GM12878 (cell line): Measurements from ENCODE around the gene MAP4. TPM values are rescaled to one million over a fixed set of nuclear protein-coding genes. Genes with fewer than 3 reads are reported as not detected.

Experiments
- ATAC-seq: fragments of 200-7000 bp; cut with Tn5 transposase; 3 replicates; pipeline ENCODE4 v1.9.1; 2020; ENCODE audit warnings: mild to moderate bottlenecking, moderate library complexity
- BruUV-seq: library from RNA; stranded (reverse); fragments of 400-500 nt; replicated peaks from 2 replicates; lab custom pipeline; 2021; lab: Mats Ljungman, UMichigan
- CTCF ChIA-PET: fragments of 300-600 bp; sonication (Branson Sonifier 250); formaldehyde crosslinking; extraction: SDS; loops from one replicate; lab custom pipeline; 2021; ENCODE audit warnings: inconsistent platforms; lab: Yijun Ruan, JAX
- POLR2A ChIA-PET: fragments of 350-600 bp; formaldehyde crosslinking; extraction: SDS; loops from one replicate; lab custom pipeline; 2021; ENCODE audit warnings: inconsistent platforms; lab: Charles Lee
- RAD21 ChIA-PET: fragments of 300-600 bp; sonication (Branson Sonifier 250); formaldehyde crosslinking; loops from one replicate; lab custom pipeline; 2023; ENCODE audit warnings: antibody characterized with exemption; ENCODE audit not compliant: unreplicated experiment; lab: Charles Lee
- SMC1A ChIA-PET: fragments of 300-600 bp; sonication (Branson Sonifier 250); formaldehyde crosslinking; loops from one replicate; lab custom pipeline; 2023; ENCODE audit not compliant: unreplicated experiment, uncharacterized antibody; lab: Charles Lee
- DNase-seq: peaks from one replicate; pipeline ENCODE4 v3.0.0-alpha.2; 2011; ENCODE audit warnings: low read depth, low spot score
- FAIRE-seq: peaks from 3 replicates; lab custom pipeline; 2011; peaks lifted over from hg19 to GRCh38; lab: Jason Lieb, UNC
- H2AFZ ChIP-seq: 2 replicates; pipeline ENCODE4 v1.6.0; 2011; ENCODE audit warnings: low read depth, low read length, control low read depth; ENCODE audit not compliant: control insufficient read depth
- H3K27ac ChIP-seq: 2 replicates; pipeline ENCODE4 v1.5.1; 2011; ENCODE audit warnings: control low read depth; ENCODE audit not compliant: control insufficient read depth, insufficient read depth
- H3K27me3 ChIP-seq, 2 experiments: replicated peaks in 1 of 2; 2 replicates each; pipeline versions ENCODE4 v1.6.0 to v1.6.1; 2011; ENCODE audit warnings: low read length in 1 of 2; ENCODE audit not compliant: control insufficient read depth in 2 of 2, insufficient read depth in 2 of 2
- H3K36me3 ChIP-seq, 2 experiments: 2 replicates each; pipeline ENCODE4 v1.5.1; 2011; ENCODE audit warnings: low read length in 1 of 2; ENCODE audit not compliant: control insufficient read depth in 2 of 2, insufficient read depth in 2 of 2
- H3K4me1 ChIP-seq: 2 replicates; pipeline ENCODE4 v1.6.1; 2011; ENCODE audit warnings: mild to moderate bottlenecking, low read length, moderate library complexity, mixed read lengths; ENCODE audit not compliant: control insufficient read depth, insufficient read depth
- H3K4me2 ChIP-seq: 2 replicates; pipeline ENCODE4 v1.6.0; 2011; ENCODE audit warnings: control low read depth; ENCODE audit not compliant: control insufficient read depth, insufficient read depth
- H3K4me3 ChIP-seq: fragments of 200-600 bp; sonication (generic); 2 replicates; pipeline ENCODE4 v1.5.1; 2016
- H3K79me2 ChIP-seq: 2 replicates; pipeline ENCODE4 v1.6.0; 2011; ENCODE audit warnings: low read length; ENCODE audit not compliant: control insufficient read depth, insufficient read depth
- H3K9ac ChIP-seq: 2 replicates; pipeline ENCODE4 v1.8.0; 2011; ENCODE audit warnings: low read length, control low read depth, mixed read lengths; ENCODE audit not compliant: control insufficient read depth, insufficient read depth
- H3K9me3 ChIP-seq: replicated peaks from 3 replicates; pipeline ENCODE4 v1.5.1; 2011; ENCODE audit warnings: mild to moderate bottlenecking, low read length; ENCODE audit not compliant: control insufficient read depth, insufficient read depth
- H4K20me1 ChIP-seq: 2 replicates; pipeline ENCODE4 v1.6.0; 2011; ENCODE audit not compliant: control insufficient read depth, insufficient read depth
- BACH1 ChIP-seq: fragments of 450-650 bp; IDR thresholded peaks from 2 replicates; pipeline ENCODE4 v1.6.1; 2017; ENCODE audit warnings: mild to moderate bottlenecking, borderline replicate concordance
- BCL11A ChIP-seq: IDR thresholded peaks from 2 replicates; pipeline ENCODE4 v1.6.1; 2011; ENCODE audit warnings: low read depth, low read length
- BMI1 ChIP-seq: fragments of 450-650 bp; IDR thresholded peaks from 2 replicates; pipeline ENCODE4 v1.6.1; 2016; ENCODE audit warnings: mild to moderate bottlenecking, moderate library complexity, borderline replicate concordance
- FOXM1 ChIP-seq: IDR thresholded peaks from 2 replicates; pipeline ENCODE4 v1.6.1; 2012; ENCODE audit warnings: low read depth, mild to moderate bottlenecking, inconsistent platforms, low read length, moderate library complexity
- IRF4 ChIP-seq: IDR thresholded peaks from 2 replicates; pipeline ENCODE4 v1.6.1; 2011; ENCODE audit warnings: low read depth, low read length
- PRDM15 ChIP-seq: fragments of 450-650 bp; formaldehyde crosslinking; IDR thresholded peaks from 2 replicates; pipeline ENCODE4 v1.4.0; 2020; ENCODE audit warnings: mild to moderate bottlenecking, moderate library complexity
- RELB ChIP-seq: fragments of 450-650 bp; IDR thresholded peaks from 2 replicates; pipeline ENCODE4 v1.6.1; 2017; ENCODE audit warnings: low read depth, mild to moderate bottlenecking, moderate library complexity
- ZBED1 ChIP-seq: IDR thresholded peaks from 2 replicates; pipeline ENCODE4 v1.6.1; 2016; ENCODE audit warnings: borderline replicate concordance
- ZNF217 ChIP-seq: fragments of 450-650 bp; IDR thresholded peaks from 2 replicates; pipeline ENCODE4 v1.6.1; 2017; ENCODE audit warnings: antibody characterized with exemption, mild to moderate bottlenecking
- ZNF274 ChIP-seq: IDR thresholded peaks from one replicate; pipeline ENCODE4 v1.8.0; 2011; ENCODE audit not compliant: insufficient read length, insufficient read depth
- WGBS: methylation state at CpG from one replicate; pipeline ENCODE4 v1.1.6; 2016; ENCODE audit warnings: low lambda C conversion rate; ENCODE audit not compliant: insufficient replicate concordance, insufficient coverage; ENCODE audit errors: missing lambda C conversion rate; 5-methylcytosine and 5-hydroxymethylcytosine counted together
- in situ Hi-C: fragments of 300-500 bp; cut with MboI; formaldehyde crosslinking; loops from 9 replicates; pipeline ENCODE4 v1.14.3; 2018; ENCODE audit warnings: mixed read lengths
- intact Hi-C: fragments of 100-400 bp; cut with micrococcal nuclease; formaldehyde crosslinking; loops from one replicate; pipeline ENCODE4 v1.14.2; 2022; ENCODE audit not compliant: unreplicated experiment
- polyA plus RNA-seq, 11 experiments: library from polyadenylated mRNA; depleted of rRNA in 4 of 11; unstranded in 6 of 11; stranded (reverse) in 5 of 11; fragments of >200 nt; fragmentation: Nextera tagmentation in 4 of 11; fragmentation: Illumina TruSeq in 1 of 11; extraction: Ambion mirVana in 4 of 11; extraction: Trizol in 1 of 11; gene quantifications; 1 replicate in 1 of 11; 2 replicates in 10 of 11; pipeline versions ENCODE4 v1.2.1 to v1.2.3, GENCODE V29; 2011 to 2016; ENCODE audit warnings: inconsistent platforms in 2 of 11, missing spikeins in 2 of 11, low read depth in 1 of 11
- total RNA-seq, 4 experiments: library from RNA; depleted of rRNA in 3 of 4; stranded (reverse); fragments of >200 nt in 3 of 4; fragmentation: Illumina TruSeq in 1 of 4; extraction: Trizol in 1 of 4; gene quantifications; 2 replicates each; pipeline versions ENCODE4 v1.2.1 to v1.2.3, GENCODE V29; 2013 to 2021
- TF ChIP-seq, protein P1 (sequence below): IDR thresholded peaks from 2 replicates; pipeline ENCODE4 v1.6.1; 2012; ENCODE audit warnings: mild to moderate bottlenecking, low read depth, low read length

The MAP4 gene
- total and polyA plus RNA-seq, 10 of the 15 experiments (the other 5 are each of a cell fraction or from before 2014, with no cell fraction given): 22.2 to 145 (median 47.2) TPM

DNA sequence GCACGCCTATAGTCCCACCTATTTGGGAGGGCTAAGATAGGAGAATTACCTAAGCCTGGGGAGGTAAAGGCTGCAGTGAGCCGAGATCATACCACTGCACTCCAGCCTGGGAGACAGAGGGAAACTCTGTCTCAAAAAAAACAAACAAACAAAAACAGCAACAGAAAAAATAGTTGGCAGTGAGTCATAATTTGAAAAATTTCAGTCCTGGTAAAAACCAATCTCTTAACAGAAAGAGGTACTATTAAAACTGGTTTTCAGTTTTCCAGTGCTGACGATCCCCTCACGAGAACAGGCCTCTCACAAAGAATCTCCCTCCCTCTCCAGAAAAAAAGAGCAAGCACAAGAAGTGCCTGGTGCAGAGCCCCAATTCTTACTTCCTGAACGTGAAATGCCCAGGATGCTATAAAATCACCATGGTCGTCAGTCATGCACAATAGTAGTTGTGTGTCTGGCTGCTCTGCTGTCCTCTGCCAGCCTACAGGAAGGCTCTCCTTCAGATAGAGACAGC lies 22.8 kb upstream of the MAP4 start:
- ChIA-PET RAD21 (no interaction called here), SMC1A (no interaction called here), POLR2A (no interaction called here)
- Histone ChIP-seq H4K20me1 (no peaks in the 10 kb centered on the region), H3K4me1 (peaks cover 28% of the 10 kb centered on the region), H3K9ac (no peak overlapping the region), H3K27me3 (no peaks in the 10 kb centered on the region), H3K36me3 (no peaks in the 10 kb centered on the region; a peak in 1 of 4 replicates)
- FAIRE-seq: no peak
- no TSS peak for BruUV-seq
- intact Hi-C loops: no loop called here
- TF ChIP-seq ZBED1: no peak
- TF ChIP-seq BCL11A: no peak
- TF ChIP-seq IRF4: no peak
- no peak for TF ChIP-seq ZNF274
- TF ChIP-seq RELB: no peak
- no peak for TF ChIP-seq ZNF217
- TF ChIP-seq PRDM15 (CRISPR knock-in tag): no peak
- TF ChIP-seq BACH1: no peak
- TF ChIP-seq, protein P1, sequence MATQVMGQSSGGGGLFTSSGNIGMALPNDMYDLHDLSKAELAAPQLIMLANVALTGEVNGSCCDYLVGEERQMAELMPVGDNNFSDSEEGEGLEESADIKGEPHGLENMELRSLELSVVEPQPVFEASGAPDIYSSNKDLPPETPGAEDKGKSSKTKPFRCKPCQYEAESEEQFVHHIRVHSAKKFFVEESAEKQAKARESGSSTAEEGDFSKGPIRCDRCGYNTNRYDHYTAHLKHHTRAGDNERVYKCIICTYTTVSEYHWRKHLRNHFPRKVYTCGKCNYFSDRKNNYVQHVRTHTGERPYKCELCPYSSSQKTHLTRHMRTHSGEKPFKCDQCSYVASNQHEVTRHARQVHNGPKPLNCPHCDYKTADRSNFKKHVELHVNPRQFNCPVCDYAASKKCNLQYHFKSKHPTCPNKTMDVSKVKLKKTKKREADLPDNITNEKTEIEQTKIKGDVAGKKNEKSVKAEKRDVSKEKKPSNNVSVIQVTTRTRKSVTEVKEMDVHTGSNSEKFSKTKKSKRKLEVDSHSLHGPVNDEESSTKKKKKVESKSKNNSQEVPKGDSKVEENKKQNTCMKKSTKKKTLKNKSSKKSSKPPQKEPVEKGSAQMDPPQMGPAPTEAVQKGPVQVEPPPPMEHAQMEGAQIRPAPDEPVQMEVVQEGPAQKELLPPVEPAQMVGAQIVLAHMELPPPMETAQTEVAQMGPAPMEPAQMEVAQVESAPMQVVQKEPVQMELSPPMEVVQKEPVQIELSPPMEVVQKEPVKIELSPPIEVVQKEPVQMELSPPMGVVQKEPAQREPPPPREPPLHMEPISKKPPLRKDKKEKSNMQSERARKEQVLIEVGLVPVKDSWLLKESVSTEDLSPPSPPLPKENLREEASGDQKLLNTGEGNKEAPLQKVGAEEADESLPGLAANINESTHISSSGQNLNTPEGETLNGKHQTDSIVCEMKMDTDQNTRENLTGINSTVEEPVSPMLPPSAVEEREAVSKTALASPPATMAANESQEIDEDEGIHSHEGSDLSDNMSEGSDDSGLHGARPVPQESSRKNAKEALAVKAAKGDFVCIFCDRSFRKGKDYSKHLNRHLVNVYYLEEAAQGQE: no peak
- TF ChIP-seq FOXM1: no peak
- TF ChIP-seq BMI1: no peak
- TF ChIP-seq, all 136 proteins: peak for 0
- in situ Hi-C loops: no loop called here
- no peak overlapping the region for H3K4me2 ChIP-seq
- WGBS: 63% methylated on average over 6 of the region's 6 CpGs
- peak; percentile 20; the same call in 2 of the 3 replicates for ATAC-seq
- no peak overlapping the region for H3K4me3 ChIP-seq
- peaks cover 45% of the 10 kb centered on the region for H3K79me2 ChIP-seq
- DNase-seq: no peak
- CTCF ChIA-PET: interaction anchor here (1.0 kb wide), 1 partner anchor 396 kb away, joined by 3 read pairs; no protein-coding TSS in a partner anchor
- no peak overlapping the region for H2AFZ ChIP-seq
- H3K27ac ChIP-seq: peak overlapping the region; percentile 28
- no peaks in the 10 kb centered on the region for H3K9me3 ChIP-seq
